C4-2B (cell line): Measurements from ENCODE around the gene DYRK1A.

Experiments used
- H3K27ac ChIP-seq: fragments of 450-650 bp; 2 replicates; pipeline ENCODE4 v1.5.1; 2017
- ZFX ChIP-seq: fragments of 450-650 bp; IDR thresholded peaks from 2 replicates; pipeline ENCODE4 v1.6.1; 2017
- TF ChIP-seq, protein P1 (sequence below): fragments of 450-650 bp; conservative IDR thresholded peaks from 2 replicates; pipeline ENCODE4 v1.5.1; 2017; ENCODE audit warnings: mild to moderate bottlenecking

DYRK1A gene

GRCh38 chr21:37337831-37338230 is 28.7 kb upstream of the DYRK1A start:
- no peak overlapping the region for H3K27ac ChIP-seq
- no peak for TF ChIP-seq ZFX
- TF ChIP-seq, protein P1, sequence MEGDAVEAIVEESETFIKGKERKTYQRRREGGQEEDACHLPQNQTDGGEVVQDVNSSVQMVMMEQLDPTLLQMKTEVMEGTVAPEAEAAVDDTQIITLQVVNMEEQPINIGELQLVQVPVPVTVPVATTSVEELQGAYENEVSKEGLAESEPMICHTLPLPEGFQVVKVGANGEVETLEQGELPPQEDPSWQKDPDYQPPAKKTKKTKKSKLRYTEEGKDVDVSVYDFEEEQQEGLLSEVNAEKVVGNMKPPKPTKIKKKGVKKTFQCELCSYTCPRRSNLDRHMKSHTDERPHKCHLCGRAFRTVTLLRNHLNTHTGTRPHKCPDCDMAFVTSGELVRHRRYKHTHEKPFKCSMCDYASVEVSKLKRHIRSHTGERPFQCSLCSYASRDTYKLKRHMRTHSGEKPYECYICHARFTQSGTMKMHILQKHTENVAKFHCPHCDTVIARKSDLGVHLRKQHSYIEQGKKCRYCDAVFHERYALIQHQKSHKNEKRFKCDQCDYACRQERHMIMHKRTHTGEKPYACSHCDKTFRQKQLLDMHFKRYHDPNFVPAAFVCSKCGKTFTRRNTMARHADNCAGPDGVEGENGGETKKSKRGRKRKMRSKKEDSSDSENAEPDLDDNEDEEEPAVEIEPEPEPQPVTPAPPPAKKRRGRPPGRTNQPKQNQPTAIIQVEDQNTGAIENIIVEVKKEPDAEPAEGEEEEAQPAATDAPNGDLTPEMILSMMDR = no peak

GRCh38 chr21:37338671-37339551 is 27.7 kb upstream of the DYRK1A start:
- no peak overlapping the region for H3K27ac ChIP-seq
- no peak for TF ChIP-seq ZFX
- TF ChIP-seq, protein P1 = no peak

GRCh38 chr21:37339552-37339939 is 27.0 kb upstream of the DYRK1A start:
- H3K27ac ChIP-seq = no peak overlapping the region
- TF ChIP-seq ZFX = no peak
- TF ChIP-seq, protein P1 = no peak

DNA sequence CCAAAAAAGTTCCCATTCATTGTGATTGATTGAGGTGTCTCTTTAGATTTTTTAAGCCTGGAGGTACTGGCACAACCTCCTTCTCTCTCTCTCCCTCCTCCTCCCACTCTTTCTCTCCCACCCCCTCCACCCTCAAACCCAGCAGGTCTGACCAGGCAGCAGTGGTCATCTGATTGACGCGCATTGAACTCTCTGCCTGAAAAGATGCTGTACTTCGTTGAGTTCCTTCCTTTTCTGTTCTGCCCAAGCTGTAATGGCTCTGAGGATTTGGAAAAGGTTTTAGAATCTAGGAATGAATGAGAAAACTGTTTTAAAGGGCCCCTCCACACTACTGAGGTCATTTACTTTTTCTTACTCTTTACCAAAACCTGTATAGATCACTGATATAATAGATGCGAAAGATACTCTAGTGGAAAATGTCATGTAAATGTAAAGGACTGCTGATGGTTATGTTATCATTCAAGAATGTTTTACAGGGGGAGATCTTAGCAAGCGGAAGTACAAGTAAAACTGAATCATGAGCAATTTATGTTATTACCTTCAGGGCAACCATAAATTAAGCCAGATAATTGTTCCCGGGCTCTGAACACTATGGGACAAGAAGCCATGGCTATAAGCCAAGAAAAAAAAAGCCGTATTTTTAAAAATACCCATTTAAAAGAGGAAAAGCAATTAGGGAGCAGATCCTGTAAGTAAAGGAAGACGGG is 25.2 kb upstream of the DYRK1A start:
- H3K27ac ChIP-seq = no peak overlapping the region
- no peak for TF ChIP-seq ZFX
- TF ChIP-seq, protein P1 = no peak

GRCh38 chr21:37342046-37342632 is 24.4 kb upstream of the DYRK1A start:
- TF ChIP-seq, protein P1 = no peak
- TF ChIP-seq ZFX = no peak
- H3K27ac ChIP-seq = no peak overlapping the region

DNA sequence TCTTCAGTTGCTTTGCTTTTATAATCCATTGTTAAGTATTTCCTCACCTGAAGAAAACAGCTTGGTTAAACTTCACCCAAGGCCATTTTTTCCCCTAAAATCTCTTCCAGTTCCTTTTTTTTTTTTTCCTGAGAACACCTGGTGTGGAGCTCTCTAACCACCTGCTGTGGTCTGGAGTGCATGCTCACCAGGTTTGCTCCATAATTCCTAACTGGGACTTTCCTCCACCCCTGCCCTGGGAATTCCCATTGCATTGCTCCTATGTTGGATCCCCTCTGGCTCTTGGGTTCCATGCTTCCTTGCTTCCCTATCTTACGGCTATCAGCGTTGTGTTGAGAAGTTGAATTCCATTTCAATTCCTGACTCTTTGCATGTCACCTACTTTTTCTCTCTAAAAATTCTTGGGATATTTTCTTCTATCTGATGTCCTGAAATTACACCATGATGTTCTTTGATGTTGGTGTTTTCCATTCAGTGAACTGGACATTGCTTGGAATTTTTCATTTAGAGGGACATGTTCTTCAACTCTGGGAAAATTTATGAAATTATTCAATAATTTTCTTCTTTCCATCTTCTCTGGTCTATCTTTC is 19.6 kb upstream of the DYRK1A start:
- no peak for TF ChIP-seq ZFX
- H3K27ac ChIP-seq = no peak overlapping the region

DNA sequence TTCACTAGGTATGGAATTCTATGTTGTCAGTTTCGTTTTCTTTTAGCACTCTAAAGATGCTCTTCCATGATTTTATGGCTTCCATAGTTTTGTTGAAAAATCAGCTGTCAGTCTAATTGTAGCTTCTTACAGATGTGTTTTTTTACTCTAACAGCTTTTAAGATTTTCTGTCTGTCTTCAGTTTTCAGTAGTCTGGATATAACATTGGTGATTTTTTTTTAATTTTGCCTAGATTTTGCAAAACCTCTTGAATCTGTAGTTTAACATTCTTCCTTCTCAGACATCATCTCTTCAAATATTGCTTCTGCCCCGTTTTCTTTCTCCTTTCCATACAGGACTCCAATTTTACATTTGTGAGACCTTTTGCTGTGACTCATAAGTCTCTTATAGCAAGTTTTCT is 17.9 kb upstream of the DYRK1A start:
- TF ChIP-seq ZFX = no peak
- TF ChIP-seq, protein P1 = no peak
- H3K27ac ChIP-seq = no peak overlapping the region
